NOMO-1 treated with dmso at 0.1 percent for 144 hours (cell line): ENCODE measurements around the gene CDH1.
"Not testable (repeated sequence)": the region's sequence is repeated elsewhere in the genome, so short reads cannot be mapped to it uniquely, and the experiment has no call there.

Source experiments
- DNase-seq: peaks from one replicate; lab custom pipeline; 2025; ENCODE audit not compliant: unreplicated experiment; lab: John Stamatoyannopoulos, UW

The CDH1 gene

GRCh38 chr16:68737046-68737729 lies at the start of gene CDH1:
CDH1 (plus strand) TSS chr16:68737292; CDS start chr16:68737416, 124 bp downstream.
- no peak for DNase-seq

- DNase-seq = no peak
Measured at GRCh38 chr16:68689921-68690320, 47.2 kb upstream of the CDH1 start.

GRCh38 chr16:68695575-68695974 lies 41.5 kb upstream of the CDH1 start:
- DNase-seq = no peak

GRCh38 chr16:68696514-68696913 lies 40.6 kb upstream of the CDH1 start:
- DNase-seq = no peak

- no peak for DNase-seq
Measured at GRCh38 chr16:68698091-68698490, 39.0 kb upstream of the CDH1 start.

- DNase-seq = peak; percentile 32
Measured at GRCh38 chr16:68700120-68700519, 37.0 kb upstream of the CDH1 start.

GRCh38 chr16:68700831-68701230 lies 36.3 kb upstream of the CDH1 start:
- no peak for DNase-seq

GRCh38 chr16:68704232-68704867 lies 32.7 kb upstream of the CDH1 start:
- DNase-seq = peak; percentile 34

- DNase-seq = no peak
Measured at GRCh38 chr16:68707340-68708152, 29.5 kb upstream of the CDH1 start.

GRCh38 chr16:68710211-68710610 lies 26.9 kb upstream of the CDH1 start:
- no peak for DNase-seq

- DNase-seq = peak; percentile 11
Measured at GRCh38 chr16:68711421-68712139, 25.5 kb upstream of the CDH1 start.

GRCh38 chr16:68713361-68713760 lies 23.7 kb upstream of the CDH1 start:
- DNase-seq = no peak

GRCh38 chr16:68715471-68715870 lies 21.6 kb upstream of the CDH1 start:
- no peak for DNase-seq

- DNase-seq = not testable (repeated sequence)
Measured at GRCh38 chr16:68716516-68716915, 20.6 kb upstream of the CDH1 start.

GRCh38 chr16:68717684-68718083 lies 19.4 kb upstream of the CDH1 start:
- no peak for DNase-seq

GRCh38 chr16:68718590-68718989 lies 18.5 kb upstream of the CDH1 start:
- DNase-seq = no peak

- no peak for DNase-seq
Measured at GRCh38 chr16:68719993-68720489, 17.1 kb upstream of the CDH1 start.

GRCh38 chr16:68722119-68723024 lies 14.7 kb upstream of the CDH1 start:
- DNase-seq = no peak

GRCh38 chr16:68724797-68725196 lies 12.3 kb upstream of the CDH1 start:
- DNase-seq = no peak

- no peak for DNase-seq
Measured at GRCh38 chr16:68728523-68728922, 8.6 kb upstream of the CDH1 start.
